SK-N-SH treated with all-trans-retinoic acid at 6 μM for 48 hours (cell line): ENCODE measurements around the gene ZNF148.

Source experiments
- ARNTL ChIP-seq: fragments of 450-650 bp; formaldehyde crosslinking; IDR thresholded peaks from 2 replicates; pipeline ENCODE4 v1.5.0; 2020; ENCODE audit warnings: low read depth, mild to moderate bottlenecking, moderate library complexity, borderline replicate concordance
- ESRRG ChIP-seq: fragments of 250-450 bp; sonication (Bioruptor Pico); IDR thresholded peaks from 2 replicates; pipeline ENCODE4 v1.6.1; 2021; ENCODE audit warnings: mild to moderate bottlenecking
- ISL1 ChIP-seq: fragments of 250-450 bp; sonication (Bioruptor Pico); IDR thresholded peaks from 2 replicates; pipeline ENCODE4 v2.1.2; 2022; ENCODE audit warnings: mild to moderate bottlenecking, moderate library complexity
- PATZ1 ChIP-seq: fragments of 250-450 bp; sonication (Bioruptor Pico); IDR thresholded peaks from 2 replicates; pipeline ENCODE4 v1.8.0; 2020; ENCODE audit warnings: mild to moderate bottlenecking, moderate library complexity, borderline replicate concordance
- PPARA ChIP-seq: fragments of 250-450 bp; sonication (Bioruptor Pico); IDR thresholded peaks from 2 replicates; pipeline ENCODE4 v1.5.0; 2020; ENCODE audit warnings: mild to moderate bottlenecking, borderline replicate concordance
- RARB ChIP-seq: fragments of 250-450 bp; sonication (Bioruptor Pico); IDR thresholded peaks from 2 replicates; pipeline ENCODE4 v1.8.0; 2021; ENCODE audit warnings: mild to moderate bottlenecking, moderate library complexity
- SNAI2 ChIP-seq: fragments of 250-450 bp; sonication (Bioruptor Pico); IDR thresholded peaks from 2 replicates; pipeline ENCODE4 v1.5.0; 2020; ENCODE audit warnings: mild to moderate bottlenecking, moderate library complexity
- TSHZ2 ChIP-seq: fragments of 250-450 bp; sonication (Bioruptor Pico); IDR thresholded peaks from 2 replicates; pipeline ENCODE4 v1.5.0; 2020; ENCODE audit warnings: mild to moderate bottlenecking, moderate library complexity
- ZFP3 ChIP-seq: fragments of 250-450 bp; sonication (Bioruptor Pico); IDR thresholded peaks from 2 replicates; pipeline ENCODE4 v1.5.0; 2020; ENCODE audit warnings: mild to moderate bottlenecking, moderate library complexity
- ZFP30 ChIP-seq: fragments of 450-650 bp; formaldehyde crosslinking; IDR thresholded peaks from 2 replicates; pipeline ENCODE4 v1.5.0; 2022; ENCODE audit warnings: mild to moderate bottlenecking, moderate library complexity
- ZNF70 ChIP-seq: fragments of 450-650 bp; formaldehyde crosslinking; IDR thresholded peaks from 2 replicates; pipeline ENCODE4 v1.5.0; 2020; ENCODE audit warnings: mild to moderate bottlenecking, moderate library complexity

- TF ChIP-seq SNAI2 (CRISPR knock-in tag) (no peak), ZFP30 (CRISPR knock-in tag) (no peak), ESRRG (no peak), TSHZ2 (CRISPR knock-in tag) (no peak), ZFP3 (no peak), RARB (no peak), ZNF70 (CRISPR knock-in tag) (no peak), PATZ1 (CRISPR knock-in tag) (no peak), PPARA (CRISPR knock-in tag) (no peak), ISL1 (CRISPR knock-in tag) (no peak), ARNTL (CRISPR knock-in tag) (no peak)
These were observed 195.3 kb downstream of the ZNF148 start for GRCh38 chr3:125179884-125180240.
